ENCODE data around the gene CASP10.
"Not testable (repeated sequence)": the region's sequence is repeated elsewhere in the genome, so short reads cannot be mapped to it uniquely, and the experiment has no call there.

The CASP10 gene

GRCh38 chr2:201231781-201232466 is 49.0 kb downstream of the CASP10 start:
- peaks cover 54% of the 10 kb centered on the region for H3K4me1 Mint-ChIP-seq (ENCODE audit: low read depth)
- H3K27me3 Mint-ChIP-seq = no peaks in the 10 kb centered on the region
- H3K27ac Mint-ChIP-seq = peak overlapping the region; percentile 83
- H3K9me3 Mint-ChIP-seq = no peaks in the 10 kb centered on the region
- H3K4me3 Mint-ChIP-seq = peak overlapping the region; percentile 97
- H3K36me3 Mint-ChIP-seq (ENCODE audit: low read depth) = peaks cover 13% of the 10 kb centered on the region

GRCh38 chr2:201232467-201232815 is 49.5 kb downstream of the CASP10 start:
- H3K4me1 Mint-ChIP-seq (ENCODE audit: low read depth) = peaks cover 59% of the 10 kb centered on the region
- H3K27ac Mint-ChIP-seq = peak overlapping the region; percentile 67
- no peaks in the 10 kb centered on the region for H3K9me3 Mint-ChIP-seq
- peak overlapping the region; percentile 97 for H3K4me3 Mint-ChIP-seq
- no peaks in the 10 kb centered on the region for H3K27me3 Mint-ChIP-seq
- H3K36me3 Mint-ChIP-seq (ENCODE audit: low read depth) = peaks cover 18% of the 10 kb centered on the region

- peaks cover 25% of the 10 kb centered on the region for H3K36me3 Mint-ChIP-seq (ENCODE audit: low read depth)
- peak overlapping the region; percentile 94 for H3K27ac Mint-ChIP-seq
- peak overlapping the region; percentile 97 for H3K4me3 Mint-ChIP-seq
- H3K4me1 Mint-ChIP-seq (ENCODE audit: low read depth) = peaks cover 63% of the 10 kb centered on the region
- H3K27me3 Mint-ChIP-seq = no peaks in the 10 kb centered on the region
- no peaks in the 10 kb centered on the region for H3K9me3 Mint-ChIP-seq
Measured at GRCh38 chr2:201233192-201233811, 50.4 kb downstream of the CASP10 start.

- no peaks in the 10 kb centered on the region for H3K9me3 Mint-ChIP-seq
Measured at GRCh38 chr2:201233812-201234662, 51.1 kb downstream of the CASP10 start.

GRCh38 chr2:201234663-201235135 is 51.8 kb downstream of the CASP10 start:
- peaks cover 61% of the 10 kb centered on the region for H3K4me1 Mint-ChIP-seq (ENCODE audit: low read depth)

More at GRCh38 chr2:201233812-201234662, 51.1 kb downstream of the CASP10 start:
- Mint-ChIP-seq H3K36me3 (ENCODE audit: low read depth) (peaks cover 25% of the 10 kb centered on the region), H3K27me3 (no peaks in the 10 kb centered on the region), H3K4me1 (ENCODE audit: low read depth) (peaks cover 58% of the 10 kb centered on the region), H3K4me3 (peak overlapping the region; percentile 97), H3K27ac (peak overlapping the region; percentile 94)

GRCh38 chr2:201235860-201236811 is 53.2 kb downstream of the CASP10 start:
- H3K27ac Mint-ChIP-seq = peak overlapping the region; percentile 87
- H3K9me3 Mint-ChIP-seq = peaks cover 8% of the 10 kb centered on the region
- H3K36me3 Mint-ChIP-seq (ENCODE audit: low read depth) = peaks cover 46% of the 10 kb centered on the region
- H3K4me3 Mint-ChIP-seq = peak overlapping the region; percentile 97
- peaks cover 72% of the 10 kb centered on the region for H3K4me1 Mint-ChIP-seq (ENCODE audit: low read depth)
- H3K27me3 Mint-ChIP-seq = no peaks in the 10 kb centered on the region

More at GRCh38 chr2:201234663-201235135, 51.8 kb downstream of the CASP10 start:
- H3K27me3 Mint-ChIP-seq = no peaks in the 10 kb centered on the region
- peaks cover 31% of the 10 kb centered on the region for H3K36me3 Mint-ChIP-seq (ENCODE audit: low read depth)
- peak overlapping the region; percentile 97 for H3K4me3 Mint-ChIP-seq
- H3K9me3 Mint-ChIP-seq = peaks cover under 1% of the 10 kb centered on the region
- H3K27ac Mint-ChIP-seq = peak overlapping the region; percentile 94

GRCh38 chr2:201237486-201238123 is 54.7 kb downstream of the CASP10 start:
- Mint-ChIP-seq H3K27me3 (no peaks in the 10 kb centered on the region), H3K4me1 (ENCODE audit: low read depth) (peaks cover 72% of the 10 kb centered on the region), H3K27ac (peak overlapping the region; percentile 16), H3K36me3 (ENCODE audit: low read depth) (peaks cover 52% of the 10 kb centered on the region), H3K9me3 (peaks cover 8% of the 10 kb centered on the region), H3K4me3 (peak overlapping the region; percentile 17)

- peaks cover 52% of the 10 kb centered on the region for H3K36me3 Mint-ChIP-seq (ENCODE audit: low read depth)
- peak overlapping the region; percentile 75 for H3K27ac Mint-ChIP-seq
- peak overlapping the region; percentile 24 for H3K4me3 Mint-ChIP-seq
- peaks cover 79% of the 10 kb centered on the region for H3K4me1 Mint-ChIP-seq (ENCODE audit: low read depth)
- H3K9me3 Mint-ChIP-seq, H3K27me3 Mint-ChIP-seq: not testable (repeated sequence)
Measured at GRCh38 chr2:201239167-201239935, 56.4 kb downstream of the CASP10 start.

- no peak overlapping the region for H3K27ac Mint-ChIP-seq
- H3K36me3 Mint-ChIP-seq (ENCODE audit: low read depth) = peaks cover 39% of the 10 kb centered on the region
- no peaks in the 10 kb centered on the region for H3K27me3 Mint-ChIP-seq
- H3K4me3 Mint-ChIP-seq = no peak overlapping the region
- H3K9me3 Mint-ChIP-seq = peaks cover 8% of the 10 kb centered on the region
- peaks cover 71% of the 10 kb centered on the region for H3K4me1 Mint-ChIP-seq (ENCODE audit: low read depth)
Measured at GRCh38 chr2:201242571-201243277, 59.8 kb downstream of the CASP10 start.

GRCh38 chr2:201244829-201245228 is 61.9 kb downstream of the CASP10 start:
- Mint-ChIP-seq H3K9me3 (peaks cover 6% of the 10 kb centered on the region), H3K4me1 (ENCODE audit: low read depth) (peaks cover 74% of the 10 kb centered on the region), H3K4me3 (no peak overlapping the region), H3K27ac (no peak overlapping the region), H3K36me3 (ENCODE audit: low read depth) (peaks cover 40% of the 10 kb centered on the region), H3K27me3 (no peaks in the 10 kb centered on the region)

- Mint-ChIP-seq H3K36me3 (ENCODE audit: low read depth) (peaks cover 39% of the 10 kb centered on the region), H3K27me3 (no peaks in the 10 kb centered on the region), H3K4me1 (ENCODE audit: low read depth) (peaks cover 71% of the 10 kb centered on the region), H3K9me3 (peaks cover 8% of the 10 kb centered on the region), H3K27ac (no peak overlapping the region), H3K4me3 (no peak overlapping the region)
Measured at GRCh38 chr2:201246280-201246679, 63.3 kb downstream of the CASP10 start.

GRCh38 chr2:201248288-201248844 is 65.4 kb downstream of the CASP10 start:
- Mint-ChIP-seq H3K4me3 (no peak overlapping the region), H3K9me3 (peaks cover 8% of the 10 kb centered on the region), H3K4me1 (ENCODE audit: low read depth) (peaks cover 71% of the 10 kb centered on the region), H3K27ac (no peak overlapping the region), H3K36me3 (ENCODE audit: low read depth) (peaks cover 49% of the 10 kb centered on the region), H3K27me3 (no peaks in the 10 kb centered on the region)

Data from stimulated activated naive CD8-positive, alpha-beta T cell treated with anti-CD3 and anti-CD28 coated beads, Interleukin-15, Interleukin-2, amounts not matched to agents 100 ng/mL and 50 ng/mL, for 24 hours (primary cell).